GM19025 (cell line): ENCODE data around the gene IL17RC.

Experiments
- ATAC-seq: cut with Tn5 transposase; IDR thresholded peaks from one replicate; pipeline ENCODE4 v1.9.1; 2021; ENCODE audit warnings: mild to moderate bottlenecking, low read depth, moderate library complexity; ENCODE audit not compliant: unreplicated experiment

Gene IL17RC

DNA sequence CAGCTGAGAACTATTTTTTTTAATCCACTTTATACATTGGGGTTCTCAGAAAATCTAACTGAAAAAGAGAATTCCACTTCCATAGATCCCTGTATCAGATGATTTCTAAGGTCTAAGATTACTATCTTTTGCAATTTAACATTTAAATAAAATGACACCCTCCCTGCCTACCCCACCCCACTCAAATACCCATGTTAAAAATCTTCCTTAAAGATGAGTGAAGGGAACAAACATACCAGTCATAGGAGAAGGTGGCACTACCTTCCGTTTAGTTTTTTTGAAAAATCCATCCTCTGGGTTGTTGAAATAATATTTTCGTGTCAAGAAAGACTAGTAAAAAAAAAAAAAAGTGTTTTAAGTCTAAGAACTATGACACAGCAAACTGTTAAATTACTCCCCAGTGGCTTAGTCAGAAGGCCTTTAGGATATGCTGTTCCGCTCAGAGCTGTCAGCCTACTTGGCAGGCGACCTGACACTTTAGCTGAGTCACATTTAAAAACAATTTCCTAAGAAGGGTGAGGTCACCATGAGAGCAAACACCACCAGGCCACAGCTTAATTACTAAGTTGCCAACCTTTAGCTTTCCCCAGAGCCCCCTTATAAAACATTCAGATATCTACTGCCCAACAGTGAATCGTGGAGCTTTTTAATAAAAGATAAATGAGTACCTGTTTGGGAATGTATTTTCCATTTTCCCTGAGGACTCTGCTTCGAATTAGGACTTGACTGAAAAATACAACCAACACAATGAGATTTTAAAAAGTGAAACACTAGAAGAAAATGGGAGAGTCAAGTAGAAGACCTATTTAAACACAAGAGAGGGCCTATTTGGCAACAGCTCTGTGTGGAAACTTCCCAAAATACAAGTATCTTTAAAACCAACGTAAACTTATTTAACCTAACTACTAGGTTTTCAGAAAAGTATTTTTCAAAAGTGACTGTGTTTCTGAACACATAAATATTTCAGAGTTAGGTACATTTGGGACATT, 60.1 kb downstream of the IL17RC start:
- ATAC-seq, result no peak

DNA sequence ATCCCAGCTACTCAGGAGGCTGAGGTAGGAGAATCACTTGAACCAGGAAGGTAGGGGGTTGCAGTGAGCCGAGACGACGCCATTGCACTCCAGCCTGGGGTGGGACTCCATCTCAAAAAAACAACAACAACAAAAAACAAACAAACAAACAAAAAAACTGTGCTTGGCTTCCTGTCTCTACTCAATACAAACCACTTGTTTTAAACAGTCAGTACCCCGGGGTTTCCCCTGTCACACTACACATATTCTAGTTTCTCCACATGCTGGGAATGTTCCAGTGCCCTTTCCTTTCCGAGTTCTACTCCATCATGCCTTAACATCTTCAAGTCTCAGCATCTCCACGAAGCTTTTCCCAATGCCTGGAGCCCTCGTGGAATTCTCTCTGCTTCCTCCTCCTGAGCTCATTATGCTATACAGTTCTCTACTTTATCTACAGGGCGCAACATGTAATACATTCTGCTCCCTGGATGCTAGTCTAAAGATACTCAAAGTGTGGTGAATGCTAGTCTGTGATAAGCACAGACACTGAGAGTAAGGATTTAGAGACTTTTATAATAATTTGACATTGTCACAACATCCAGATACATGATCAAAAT, 61.9 kb downstream of the IL17RC start:
- no peak for ATAC-seq

DNA sequence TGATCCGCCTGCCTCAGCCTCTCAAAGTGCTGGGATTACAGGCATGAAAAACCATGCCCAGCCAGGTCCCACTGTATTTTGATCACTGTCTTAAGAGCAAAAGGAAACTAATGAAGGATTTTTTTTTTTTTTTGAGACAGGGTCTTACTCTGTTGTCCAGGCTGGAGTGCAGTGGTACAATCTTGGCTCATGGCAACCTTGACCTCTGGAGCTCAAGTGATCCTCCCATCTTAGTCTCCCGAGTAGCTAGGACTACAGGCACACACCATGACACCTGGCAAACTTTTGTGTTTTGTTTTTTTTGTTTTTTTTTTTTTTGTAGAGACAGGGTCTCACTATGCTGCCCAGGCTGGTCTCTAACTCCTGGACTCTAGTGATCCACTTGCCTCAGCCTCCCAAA, 63.4 kb downstream of the IL17RC start:
- ATAC-seq, result no peak
